Psoas muscle (tissue), 8 donors: ENCODE data around the gene SEZ6L. TPM values are rescaled to one million over a fixed set of nuclear protein-coding genes. Genes with fewer than 3 reads are reported as not detected.
A peak's percentile ranks its signal among the peaks of the same experiment; 100 is the strongest.
"Not testable (repeated sequence)": the region's sequence is repeated elsewhere in the genome, so short reads cannot be mapped to it uniquely, and the experiment has no call there.

ENCODE experiments used
- ATAC-seq, 4 donors: fragments of 200-7000 bp; cut with Tn5 transposase; one replicate each; pipeline ENCODE4 v1.9.1; 2020; ENCODE audit warnings: moderate library complexity in 3 of 4, mild to moderate bottlenecking in 2 of 4
- DNase-seq, 2 donors: peaks; one replicate each; pipeline ENCODE4 v3.0.0-alpha.2; 2020
- H3K27ac ChIP-seq: fragments of 200-600 bp; one replicate; pipeline ENCODE4 v1.8.0; 2022
- H3K27me3 ChIP-seq, 3 donors: fragments of 200-600 bp in 1 of 3; one replicate each; pipeline versions ENCODE4 v1.6.1 to v1.8.0; 2013 to 2022; ENCODE audit warnings: low read length in 2 of 3, mild to moderate bottlenecking in 2 of 3, moderate library complexity in 1 of 3; ENCODE audit not compliant: insufficient read depth in 3 of 3
- H3K36me3 ChIP-seq, 2 donors: fragments of 200-600 bp in 1 of 2; one replicate each; pipeline versions ENCODE4 v1.6.1 to v1.8.0; 2013 to 2022; ENCODE audit warnings: low read depth in 1 of 2, mild to moderate bottlenecking in 1 of 2, moderate library complexity in 1 of 2; ENCODE audit not compliant: insufficient read depth in 1 of 2
- H3K4me1 ChIP-seq: fragments of 200-600 bp; one replicate; pipeline ENCODE4 v1.8.0; 2022
- H3K4me3 ChIP-seq: fragments of 200-600 bp; one replicate; pipeline ENCODE4 v1.8.0; 2022; ENCODE audit warnings: mild to moderate bottlenecking
- H3K9me3 ChIP-seq: fragments of 200-600 bp; one replicate; pipeline ENCODE4 v1.8.0; 2022
- CTCF ChIP-seq: fragments of 200-600 bp; IDR thresholded peaks from one replicate; pipeline ENCODE4 v1.8.0; 2022; ENCODE audit warnings: antibody characterized with exemption
- WGBS, 3 donors: extraction: QIAGEN DNeasy Blood & Tissue Kit; methylation state at CpG; one replicate each; pipeline versions ENCODE4 v1.1.6 to v1.1.7; 2013; 5-methylcytosine and 5-hydroxymethylcytosine counted together
- intact Hi-C, 2 donors: fragments of 100-400 bp; cut with DNase I; formaldehyde crosslinking; loops; one replicate each; pipeline versions ENCODE4 v1.11.0 to v1.14.2; 2022
- polyA plus RNA-seq, 3 donors: library from polyadenylated mRNA; stranded (reverse); fragments of 200-250 nt; gene quantifications; one replicate each; pipeline ENCODE4 v1.2.3, GENCODE V29; 2013
- total RNA-seq, 4 donors: library from RNA; stranded (reverse); fragmentation: NEBNext Ultra II Directional in 2 of 4; extraction: Animal tissue kit (Norgen Biotek cat#: 25700) in 2 of 4; gene quantifications; one replicate each; pipeline versions ENCODE4 v1.2.1 to v1.2.4, GENCODE V29; 2021 to 2023
- donor health status: healthy with polysubstance abuse.
- donor health status: DM: no; HTN: no; CAD: no; lungs with moderate emphysema.
- donor health status: Bipolar disorder and iron deficiency.
- donor health status: healthy.
- donor health status: DM: yes; HTN: yes; CAD: no.
- donor health status: DM: no; HTN: no; CAD: no.
- donor health status: DM: no; HTN: no; CAD: no.
- donor health status: DM: yes; HTN: yes; CAD: no.

SEZ6L gene
- total and polyA plus RNA-seq, 7 donors = 0.04 to 0.06 TPM; not detected in 5

DNA sequence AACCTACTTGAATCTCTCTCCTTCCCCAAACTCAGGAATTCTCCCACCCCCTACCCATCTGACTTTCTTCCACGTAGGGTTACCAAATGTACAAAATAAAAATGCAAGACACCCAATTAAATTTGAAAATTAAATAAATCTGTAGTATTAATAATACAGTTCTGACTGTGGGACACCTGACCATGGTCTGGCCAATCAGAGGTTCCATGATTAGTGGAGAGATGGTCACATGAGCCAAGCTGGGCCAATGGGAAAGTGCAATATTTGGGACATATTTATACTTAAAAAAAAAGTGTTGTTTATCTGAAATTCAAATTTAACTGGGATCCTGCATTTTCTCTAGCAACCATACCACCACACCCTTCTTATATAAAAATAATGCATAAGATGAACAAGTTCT is 230.0 kb downstream of the SEZ6L start:
- H3K36me3 ChIP-seq = no peaks in the 10 kb centered on the region
- no peaks in the 10 kb centered on the region for H3K4me1 ChIP-seq
- no peaks in the 10 kb centered on the region for H3K9me3 ChIP-seq
- TF ChIP-seq CTCF = no peak
- H3K27me3 ChIP-seq = peaks cover 0 to 5% (median 0%) of the 10 kb centered on the region in 3 donors
- H3K4me3 ChIP-seq = no peak overlapping the region
- intact Hi-C loops = loop anchor here (2.0 to 10.0 kb wide), 3 partner anchors 62 to 268 kb away; no protein-coding TSS in a partner anchor
- ATAC-seq (no peak), DNase-seq (no peak)
- 54 to 62% (median 56%) methylated on average over 1 of the region's 1 CpG for WGBS, 3 donors
- H3K27ac ChIP-seq = no peak overlapping the region

GRCh38 chr22:26401726-26402125 is 232.5 kb downstream of the SEZ6L start:
- intact Hi-C loops = no loop called here
- no peak overlapping the region for H3K27ac ChIP-seq
- WGBS, 3 donors = 72 to 85% (median 77%) methylated on average over 5 of the region's 5 CpGs
- peaks cover 0 to 11% (median 0%) of the 10 kb centered on the region in 3 donors for H3K27me3 ChIP-seq
- ATAC-seq (no peak), DNase-seq (no peak)
- no peaks in the 10 kb centered on the region for H3K36me3 ChIP-seq
- no peak for TF ChIP-seq CTCF
- no peaks in the 10 kb centered on the region for H3K4me1 ChIP-seq
- H3K9me3 ChIP-seq = no peaks in the 10 kb centered on the region
- no peak overlapping the region for H3K4me3 ChIP-seq

- intact Hi-C loops = no loop called here
- Histone ChIP-seq H3K27me3 (peaks cover 0 to 22% (median 0%) of the 10 kb centered on the region in 3 donors), H3K4me3 (no peak overlapping the region), H3K27ac (no peak overlapping the region), H3K36me3 (no peaks in the 10 kb centered on the region), H3K4me1 (no peaks in the 10 kb centered on the region), H3K9me3 (no peaks in the 10 kb centered on the region)
- no peak for TF ChIP-seq CTCF
- no peak for DNase-seq
- WGBS, 3 donors = 16 to 23% (median 19%) methylated on average over 6 of the region's 6 CpGs
- ATAC-seq = peak in 3 of 4 donors; percentile 32 to 83 (median 76)
Measured at GRCh38 chr22:26404851-26405421, 235.7 kb downstream of the SEZ6L start.

DNA sequence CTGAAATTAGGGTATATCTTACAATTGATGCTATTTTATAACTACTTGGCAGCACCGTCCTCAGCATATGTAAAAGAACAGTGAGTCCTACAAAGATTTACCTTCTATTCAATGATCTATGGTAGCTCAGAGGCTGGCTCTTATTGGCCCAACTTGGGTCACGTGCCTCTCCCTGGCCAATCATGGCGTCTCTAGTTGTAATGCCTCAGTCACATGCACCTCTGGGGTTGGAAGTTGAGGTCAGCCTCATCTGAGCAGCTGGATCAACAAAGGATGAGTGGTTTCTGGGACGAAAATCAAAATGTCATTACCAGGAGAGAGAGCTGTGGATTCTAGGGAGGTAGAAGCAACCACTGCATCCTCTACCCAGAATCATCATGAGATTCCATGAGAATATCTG is 236.9 kb downstream of the SEZ6L start:
- no peak for DNase-seq
- 83 to 95% (median 84%) methylated on average over 4 of the region's 4 CpGs for WGBS, 3 donors
- H3K4me1 ChIP-seq = no peaks in the 10 kb centered on the region
- H3K36me3 ChIP-seq = no peaks in the 10 kb centered on the region
- no peaks in the 10 kb centered on the region for H3K9me3 ChIP-seq
- no peak overlapping the region for H3K27ac ChIP-seq
- no peak overlapping the region for H3K4me3 ChIP-seq
- TF ChIP-seq CTCF = no peak
- intact Hi-C loops = no loop called here
- no peak for ATAC-seq
- H3K27me3 ChIP-seq = peaks cover 0 to 26% (median 0%) of the 10 kb centered on the region in 3 donors

DNA sequence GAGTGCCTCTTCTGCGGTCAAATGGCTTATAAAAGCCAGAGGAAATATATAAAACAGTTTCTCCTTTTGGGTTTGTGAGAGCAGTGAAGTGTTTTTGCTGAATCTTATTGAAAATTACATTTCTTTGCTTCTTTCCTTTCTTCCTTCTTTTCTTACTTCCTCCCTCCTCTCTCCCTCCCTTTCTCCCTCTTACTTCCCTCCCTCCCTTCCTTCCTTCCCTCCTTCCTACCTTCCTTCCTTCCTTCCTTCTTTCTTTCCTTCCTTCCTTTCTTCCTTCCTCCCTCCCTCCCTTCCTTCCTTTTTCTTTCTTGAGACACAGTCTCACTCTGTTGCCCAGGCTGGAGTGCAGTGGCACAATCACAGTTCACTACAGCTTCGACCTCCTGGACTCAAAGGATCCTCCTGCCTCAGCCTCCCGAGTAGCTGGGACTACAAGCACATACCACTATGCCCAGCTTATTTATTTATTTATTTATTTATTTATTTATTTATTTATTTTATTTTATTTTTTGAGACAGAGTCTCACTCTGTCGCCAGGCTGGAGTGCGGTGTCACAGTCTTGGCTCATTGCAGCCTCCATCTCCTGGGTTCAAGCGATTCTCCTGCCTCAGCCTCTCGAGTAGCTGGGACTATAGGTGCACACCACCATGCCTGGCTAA is 239.4 kb downstream of the SEZ6L start:
- ATAC-seq, H3K27ac ChIP-seq, H3K4me1 ChIP-seq, H3K9me3 ChIP-seq, intact Hi-C loops, DNase-seq, H3K4me3 ChIP-seq, H3K36me3 ChIP-seq: not testable (repeated sequence)
- H3K27me3 ChIP-seq = peaks cover 0 to 32% (median 0%) of the 10 kb centered on the region in 3 donors
- 92 to 95% (median 94%) methylated on average over 7 of the region's 7 CpGs for WGBS, 3 donors
